DND-41 (cell line): ENCODE measurements around the gene OPCML.

Source experiments
- ATAC-seq: fragments of 200-7000 bp; cut with Tn5 transposase; 3 replicates; pipeline ENCODE4 v1.9.1; 2021; ENCODE audit warnings: low read depth; ENCODE audit not compliant: insufficient read depth
- DNase-seq: peaks from one replicate; pipeline ENCODE4 v3.0.0-alpha.2; 2020
- H2AFZ ChIP-seq: 2 replicates; pipeline ENCODE4 v1.6.0; 2012; ENCODE audit warnings: low read depth, low read length
- H3K27ac ChIP-seq: 2 replicates; pipeline ENCODE4 v1.5.1; 2012; ENCODE audit warnings: low read length, inconsistent platforms
- H3K27me3 ChIP-seq: fragments of 200-600 bp; sonication (generic); 2 replicates; pipeline ENCODE4 v1.6.0; 2012; ENCODE audit warnings: low read length, mild to moderate bottlenecking, inconsistent platforms; ENCODE audit not compliant: insufficient read depth, poor library complexity
- H3K36me3 ChIP-seq: 2 replicates; pipeline ENCODE4 v1.5.1; 2012; ENCODE audit warnings: low read length, inconsistent platforms; ENCODE audit not compliant: insufficient read depth
- H3K4me1 ChIP-seq: 2 replicates; pipeline ENCODE4 v1.5.1; 2012; ENCODE audit warnings: mild to moderate bottlenecking, low read length; ENCODE audit not compliant: insufficient read depth
- H3K4me2 ChIP-seq: 2 replicates; pipeline ENCODE4 v1.6.0; 2012; ENCODE audit warnings: mild to moderate bottlenecking, moderate library complexity, low read length, inconsistent platforms; ENCODE audit not compliant: insufficient read depth
- H3K4me3 ChIP-seq, 2 experiments: fragments of 200-600 bp in 1 of 2; shearing (Covaris generic) in 1 of 2; 2 replicates each; pipeline ENCODE4 v1.5.1; 2012 to 2016; ENCODE audit warnings: inconsistent platforms in 2 of 2, low read length in 2 of 2, mild to moderate bottlenecking in 2 of 2, low read depth in 1 of 2, moderate library complexity in 1 of 2
- H3K79me2 ChIP-seq: 2 replicates; pipeline ENCODE4 v1.6.0; 2012; ENCODE audit warnings: low read length, inconsistent platforms; ENCODE audit not compliant: insufficient read depth
- H3K9ac ChIP-seq: 2 replicates; pipeline ENCODE4 v1.6.0; 2012; ENCODE audit warnings: low read depth, mild to moderate bottlenecking, inconsistent platforms, low read length, moderate library complexity
- H3K9me3 ChIP-seq: 2 replicates; pipeline ENCODE4 v1.5.1; 2012; ENCODE audit warnings: low read length, moderate library complexity, mild to moderate bottlenecking, inconsistent platforms; ENCODE audit not compliant: insufficient read depth, severe bottlenecking
- H4K20me1 ChIP-seq: 2 replicates; pipeline ENCODE4 v1.6.0; 2012; ENCODE audit warnings: low read length; ENCODE audit not compliant: insufficient read depth
- EZH2 ChIP-seq: IDR thresholded peaks from 3 replicates; pipeline ENCODE4 v1.6.1; 2012; ENCODE audit warnings: borderline replicate concordance, low read depth, mild to moderate bottlenecking, moderate library complexity, low read length, inconsistent platforms; ENCODE audit not compliant: severe bottlenecking
- TF ChIP-seq, protein P1 (sequence below): IDR thresholded peaks from 2 replicates; pipeline ENCODE4 v1.5.1; 2012; ENCODE audit warnings: borderline replicate concordance, low read length, moderate library complexity, mild to moderate bottlenecking; ENCODE audit not compliant: poor library complexity, severe bottlenecking; ENCODE audit errors: extremely low read depth

OPCML gene

DNA sequence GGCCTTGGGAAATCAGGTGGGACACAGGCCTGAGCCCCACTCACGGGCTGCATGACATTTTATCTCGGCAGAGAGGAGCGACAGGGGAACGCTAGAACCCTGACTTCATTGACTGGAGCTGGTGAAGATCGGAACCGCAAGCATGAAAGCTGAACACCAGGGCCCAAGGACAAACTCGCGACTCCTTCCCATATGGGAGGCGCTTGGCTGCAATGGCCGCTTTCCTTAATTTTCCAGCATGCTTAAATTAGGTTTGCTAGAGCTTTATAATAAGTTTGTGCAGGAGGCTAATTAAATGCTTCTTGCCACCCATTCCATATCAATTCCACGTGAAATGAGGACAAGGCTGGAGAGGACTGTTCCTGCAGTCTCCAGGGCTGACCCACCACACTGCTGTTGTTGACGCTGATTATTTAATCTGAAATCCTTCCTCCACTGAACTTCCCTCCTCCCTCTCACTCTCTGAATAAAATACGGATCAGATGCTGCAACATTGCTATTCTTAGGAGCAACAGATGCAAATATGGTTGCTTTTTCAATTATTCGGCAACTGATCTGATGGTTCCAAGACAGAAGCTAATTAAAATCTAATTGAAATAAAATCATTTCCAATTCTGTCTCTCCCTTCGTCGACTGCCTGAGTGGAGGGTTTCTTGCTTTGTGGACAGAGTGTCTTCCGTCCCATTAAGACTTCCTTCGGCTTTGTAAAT is 692.9 kb downstream of the OPCML start:
- no peaks in the 10 kb centered on the region for H3K79me2 ChIP-seq
- H3K4me1 ChIP-seq, result no peaks in the 10 kb centered on the region
- peaks cover 3% of the 10 kb centered on the region for H3K27me3 ChIP-seq
- no peaks in the 10 kb centered on the region for H4K20me1 ChIP-seq
- no peaks in the 10 kb centered on the region for H3K36me3 ChIP-seq
- no peaks in the 10 kb centered on the region for H3K9me3 ChIP-seq
- H2AFZ ChIP-seq, result no peak overlapping the region
- H3K27ac ChIP-seq, result no peak overlapping the region
- ATAC-seq (no peak), DNase-seq (no peak)
- no peak for TF ChIP-seq EZH2
- TF ChIP-seq, protein P1, sequence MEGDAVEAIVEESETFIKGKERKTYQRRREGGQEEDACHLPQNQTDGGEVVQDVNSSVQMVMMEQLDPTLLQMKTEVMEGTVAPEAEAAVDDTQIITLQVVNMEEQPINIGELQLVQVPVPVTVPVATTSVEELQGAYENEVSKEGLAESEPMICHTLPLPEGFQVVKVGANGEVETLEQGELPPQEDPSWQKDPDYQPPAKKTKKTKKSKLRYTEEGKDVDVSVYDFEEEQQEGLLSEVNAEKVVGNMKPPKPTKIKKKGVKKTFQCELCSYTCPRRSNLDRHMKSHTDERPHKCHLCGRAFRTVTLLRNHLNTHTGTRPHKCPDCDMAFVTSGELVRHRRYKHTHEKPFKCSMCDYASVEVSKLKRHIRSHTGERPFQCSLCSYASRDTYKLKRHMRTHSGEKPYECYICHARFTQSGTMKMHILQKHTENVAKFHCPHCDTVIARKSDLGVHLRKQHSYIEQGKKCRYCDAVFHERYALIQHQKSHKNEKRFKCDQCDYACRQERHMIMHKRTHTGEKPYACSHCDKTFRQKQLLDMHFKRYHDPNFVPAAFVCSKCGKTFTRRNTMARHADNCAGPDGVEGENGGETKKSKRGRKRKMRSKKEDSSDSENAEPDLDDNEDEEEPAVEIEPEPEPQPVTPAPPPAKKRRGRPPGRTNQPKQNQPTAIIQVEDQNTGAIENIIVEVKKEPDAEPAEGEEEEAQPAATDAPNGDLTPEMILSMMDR, result no peak
- H3K9ac ChIP-seq, result no peak overlapping the region
- H3K4me3 ChIP-seq, result no peak overlapping the region
- H3K4me2 ChIP-seq, result no peak overlapping the region

DNA sequence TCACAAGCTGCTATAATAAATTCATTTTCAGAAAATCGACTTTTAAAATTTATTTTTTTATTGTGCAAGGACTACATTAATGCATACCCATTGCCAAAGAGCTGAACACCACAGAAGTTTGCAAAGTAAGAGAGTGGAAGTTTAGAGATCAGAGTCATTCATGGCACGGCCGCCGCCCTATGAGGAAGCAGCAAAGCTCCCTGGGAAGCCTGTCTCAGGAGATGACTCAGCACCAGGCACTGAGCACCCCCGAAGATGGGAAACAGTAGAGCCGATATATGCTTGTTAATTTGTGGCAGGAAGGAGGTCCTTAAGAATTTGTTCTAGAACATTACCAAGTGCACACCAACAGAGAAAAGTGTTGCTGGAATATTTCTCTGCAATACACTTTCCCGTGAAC is 693.7 kb downstream of the OPCML start:
- no peak overlapping the region for H3K9ac ChIP-seq
- DNase-seq (no peak), ATAC-seq (no peak)
- no peak overlapping the region for H2AFZ ChIP-seq
- H3K36me3 ChIP-seq, result no peaks in the 10 kb centered on the region
- H3K4me3 ChIP-seq, result no peak overlapping the region
- H4K20me1 ChIP-seq, result no peaks in the 10 kb centered on the region
- H3K79me2 ChIP-seq, result no peaks in the 10 kb centered on the region
- no peak for TF ChIP-seq EZH2
- TF ChIP-seq, protein P1, result no peak
- no peaks in the 10 kb centered on the region for H3K9me3 ChIP-seq
- no peaks in the 10 kb centered on the region for H3K27me3 ChIP-seq
- no peak overlapping the region for H3K27ac ChIP-seq
- no peaks in the 10 kb centered on the region for H3K4me1 ChIP-seq
- no peak overlapping the region for H3K4me2 ChIP-seq

DNA sequence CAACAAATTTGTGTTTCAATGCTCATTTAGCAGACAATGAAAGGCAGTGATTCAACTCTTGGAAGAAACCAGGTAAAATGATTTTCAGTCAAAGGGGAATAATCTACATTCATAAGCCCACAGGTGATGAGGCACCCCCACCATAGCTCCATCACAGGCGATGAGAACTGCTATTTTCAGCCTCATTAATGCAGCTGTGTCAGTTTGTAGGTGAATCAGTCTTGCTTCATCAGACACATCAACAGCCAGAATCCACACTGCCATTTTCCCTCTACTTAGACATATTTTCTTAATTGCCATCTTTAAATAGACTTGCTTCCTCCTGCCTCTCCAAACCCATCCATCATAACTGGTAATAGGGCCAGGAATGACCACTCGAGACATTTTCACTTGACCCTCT is 701.0 kb downstream of the OPCML start:
- no peak overlapping the region for H2AFZ ChIP-seq
- TF ChIP-seq, protein P1, result no peak
- TF ChIP-seq EZH2, result no peak
- H3K9ac ChIP-seq, result no peak overlapping the region
- H3K4me1 ChIP-seq, result no peaks in the 10 kb centered on the region
- DNase-seq (no peak), ATAC-seq (no peak)
- H3K79me2 ChIP-seq, result no peaks in the 10 kb centered on the region
- no peaks in the 10 kb centered on the region for H3K9me3 ChIP-seq
- no peaks in the 10 kb centered on the region for H4K20me1 ChIP-seq
- no peak overlapping the region for H3K4me3 ChIP-seq
- H3K27me3 ChIP-seq, result no peaks in the 10 kb centered on the region
- no peaks in the 10 kb centered on the region for H3K36me3 ChIP-seq
- H3K27ac ChIP-seq, result no peak overlapping the region
- no peak overlapping the region for H3K4me2 ChIP-seq

DNA sequence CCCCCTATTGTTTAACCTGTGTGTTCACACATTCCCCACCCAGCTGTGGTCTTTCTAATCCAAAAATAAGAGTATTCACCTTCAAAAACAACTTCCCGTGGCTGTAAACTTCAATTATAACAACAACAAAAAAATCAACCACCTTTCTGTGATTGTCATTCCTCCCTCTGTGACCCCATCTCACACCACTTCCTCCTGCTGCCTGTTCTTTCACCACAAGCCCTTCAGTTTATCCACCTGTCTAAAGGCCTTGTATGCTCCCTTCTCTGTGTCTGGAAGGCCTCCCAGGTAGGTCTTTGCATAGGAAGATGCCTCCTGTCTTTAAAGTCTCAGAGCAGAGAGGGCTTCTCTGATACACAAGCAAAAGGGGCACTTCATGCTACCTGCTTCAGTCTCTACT is 707.7 kb downstream of the OPCML start:
- ATAC-seq (peak; percentile 79), DNase-seq (peak; percentile 23)
- Histone ChIP-seq H3K79me2 (no peaks in the 10 kb centered on the region), H3K4me2 (no peak overlapping the region), H3K27me3 (peaks cover 3% of the 10 kb centered on the region), H3K9ac (no peak overlapping the region), H2AFZ (no peak overlapping the region), H3K4me1 (peaks cover 7% of the 10 kb centered on the region), H3K36me3 (no peaks in the 10 kb centered on the region), H3K9me3 (no peaks in the 10 kb centered on the region), H3K27ac (no peak overlapping the region), H3K4me3 (no peak overlapping the region), H4K20me1 (no peaks in the 10 kb centered on the region)
- TF ChIP-seq, protein P1, result no peak
- no peak for TF ChIP-seq EZH2
